Measurements from ENCODE around the gene GBP6.
"Not testable (repeated sequence)": the region's sequence is repeated elsewhere in the genome, so short reads cannot be mapped to it uniquely, and the experiment has no call there.

The GBP6 gene

DNA sequence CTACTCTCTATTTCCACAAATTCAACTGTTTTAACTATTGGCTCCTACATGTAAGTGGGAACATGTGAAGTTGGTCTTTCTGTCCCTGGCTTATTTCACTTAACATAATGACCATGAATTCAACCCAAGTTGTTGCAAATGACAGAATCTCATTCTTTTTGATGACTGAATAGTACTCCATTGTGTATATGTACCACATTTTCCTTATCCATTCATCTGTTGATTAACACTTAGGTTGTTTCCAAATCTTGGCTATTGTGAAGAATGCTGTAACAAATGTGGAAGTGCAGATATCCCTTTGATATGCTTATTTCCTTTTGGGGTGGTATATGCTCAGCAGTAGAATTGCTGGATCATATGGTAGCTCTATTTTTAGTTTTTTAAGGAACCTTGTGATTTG, 33.0 kb downstream of the GBP6 start:
- TF ChIP-seq, protein P1, sequence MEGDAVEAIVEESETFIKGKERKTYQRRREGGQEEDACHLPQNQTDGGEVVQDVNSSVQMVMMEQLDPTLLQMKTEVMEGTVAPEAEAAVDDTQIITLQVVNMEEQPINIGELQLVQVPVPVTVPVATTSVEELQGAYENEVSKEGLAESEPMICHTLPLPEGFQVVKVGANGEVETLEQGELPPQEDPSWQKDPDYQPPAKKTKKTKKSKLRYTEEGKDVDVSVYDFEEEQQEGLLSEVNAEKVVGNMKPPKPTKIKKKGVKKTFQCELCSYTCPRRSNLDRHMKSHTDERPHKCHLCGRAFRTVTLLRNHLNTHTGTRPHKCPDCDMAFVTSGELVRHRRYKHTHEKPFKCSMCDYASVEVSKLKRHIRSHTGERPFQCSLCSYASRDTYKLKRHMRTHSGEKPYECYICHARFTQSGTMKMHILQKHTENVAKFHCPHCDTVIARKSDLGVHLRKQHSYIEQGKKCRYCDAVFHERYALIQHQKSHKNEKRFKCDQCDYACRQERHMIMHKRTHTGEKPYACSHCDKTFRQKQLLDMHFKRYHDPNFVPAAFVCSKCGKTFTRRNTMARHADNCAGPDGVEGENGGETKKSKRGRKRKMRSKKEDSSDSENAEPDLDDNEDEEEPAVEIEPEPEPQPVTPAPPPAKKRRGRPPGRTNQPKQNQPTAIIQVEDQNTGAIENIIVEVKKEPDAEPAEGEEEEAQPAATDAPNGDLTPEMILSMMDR (conservative IDR thresholded peaks at IDR 0.05): no peak
- no peak for TF ChIP-seq ZFX (IDR thresholded peaks at IDR 0.05)

DNA sequence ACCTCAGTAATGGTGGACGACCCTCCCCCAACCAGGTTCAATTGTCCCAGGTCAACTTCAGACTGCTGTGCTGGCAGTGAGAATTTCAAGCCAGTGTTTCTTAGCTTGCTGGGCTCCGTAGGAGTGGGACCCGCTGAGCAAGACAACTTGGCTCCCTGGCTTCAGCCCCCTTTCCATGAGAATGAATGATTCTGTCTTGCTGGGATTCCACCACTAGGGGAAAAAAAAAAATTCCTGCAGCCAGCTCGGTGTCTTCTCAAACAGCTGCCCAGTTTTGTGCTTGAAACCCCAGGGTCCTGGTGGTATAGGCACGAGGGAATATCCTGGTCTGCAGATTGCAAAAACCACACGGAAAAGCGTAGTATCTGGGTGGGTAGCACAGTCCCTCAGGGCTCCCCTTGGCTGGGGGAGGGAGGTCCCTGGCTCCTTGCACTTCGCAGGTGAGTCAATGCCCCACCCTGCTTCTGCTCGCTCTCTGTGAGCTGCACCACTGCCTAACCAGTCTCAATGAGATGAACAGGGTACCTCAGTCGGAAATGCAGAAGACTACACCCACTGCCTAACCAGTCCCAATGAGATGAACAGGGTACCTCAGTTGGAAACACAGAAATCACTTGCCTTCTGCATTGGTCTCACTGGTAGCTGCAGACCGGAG, 41.5 kb downstream of the GBP6 start:
- TF ChIP-seq ZFX (IDR thresholded peaks at IDR 0.05): no peak
- TF ChIP-seq, protein P1 (conservative IDR thresholded peaks at IDR 0.05): no peak; the same call in 1 of the 2 replicates
- no peak overlapping the region for H3K27ac ChIP-seq

More for the DNA sequence above, 33.0 kb downstream of the GBP6 start:
- H3K27ac ChIP-seq: no peak overlapping the region

DNA sequence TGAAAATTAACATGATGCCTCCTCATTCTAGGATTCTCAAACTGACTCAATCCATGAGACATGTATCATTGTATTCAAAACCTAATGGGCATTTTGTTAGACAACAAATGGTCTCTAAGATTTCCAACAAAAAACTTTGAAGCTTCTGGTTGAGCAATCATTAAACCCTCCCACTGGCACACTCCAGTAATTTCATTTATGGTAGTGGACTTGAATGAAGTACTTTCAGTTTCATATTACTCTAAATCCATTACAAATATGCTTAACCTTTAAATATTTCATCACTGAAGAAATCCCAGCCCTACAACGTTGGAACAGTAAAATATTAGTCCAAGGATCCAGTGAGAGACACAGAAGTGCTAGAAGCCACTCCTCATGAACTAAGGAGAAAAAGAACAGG, 43.5 kb downstream of the GBP6 start:
- no peak overlapping the region for H3K27ac ChIP-seq
- TF ChIP-seq, protein P1 (conservative IDR thresholded peaks at IDR 0.05): no peak
- no peak for TF ChIP-seq ZFX (IDR thresholded peaks at IDR 0.05)

DNA sequence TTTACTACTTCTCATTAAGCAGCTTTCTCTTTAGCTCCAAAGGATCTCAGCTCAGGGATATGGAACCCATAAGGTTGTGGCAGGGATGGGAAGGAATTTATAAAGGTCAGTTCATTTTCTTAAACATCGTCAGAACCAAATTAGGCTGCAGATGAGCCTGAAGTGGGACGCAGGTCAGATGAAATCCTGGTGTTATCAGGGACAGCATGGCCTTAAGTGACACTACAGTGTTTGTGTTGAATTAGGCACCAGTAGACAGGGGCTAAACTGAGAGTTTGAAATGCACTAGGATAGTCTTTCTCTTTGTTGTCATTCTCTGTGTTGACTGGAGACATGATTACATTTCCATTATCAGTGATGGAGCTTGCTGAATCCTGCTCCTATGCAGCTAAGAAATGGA, 43.9 kb downstream of the GBP6 start:
- H3K27ac ChIP-seq: not testable (repeated sequence)

DNA sequence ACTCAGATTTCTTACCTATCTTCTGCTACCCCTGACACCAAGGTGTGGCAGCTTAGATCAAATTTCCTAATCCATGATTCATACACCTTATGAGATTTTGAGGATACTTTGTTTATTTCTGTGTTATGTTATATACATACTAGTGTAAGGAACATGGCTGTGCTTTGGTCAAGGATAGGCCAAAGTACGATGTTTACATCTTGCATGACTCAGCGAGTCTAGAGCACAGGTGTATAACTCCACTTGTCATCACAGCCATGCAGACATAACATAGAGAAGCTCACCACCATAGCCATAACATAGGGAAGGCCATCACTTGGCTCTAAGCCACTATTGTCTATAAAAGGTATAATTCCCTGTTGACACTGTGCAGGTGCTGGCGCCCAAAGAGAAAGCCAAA, 61.2 kb downstream of the GBP6 start:
- TF ChIP-seq, protein P1 (conservative IDR thresholded peaks at IDR 0.05): no peak
- H3K27ac ChIP-seq: no peak overlapping the region

DNA sequence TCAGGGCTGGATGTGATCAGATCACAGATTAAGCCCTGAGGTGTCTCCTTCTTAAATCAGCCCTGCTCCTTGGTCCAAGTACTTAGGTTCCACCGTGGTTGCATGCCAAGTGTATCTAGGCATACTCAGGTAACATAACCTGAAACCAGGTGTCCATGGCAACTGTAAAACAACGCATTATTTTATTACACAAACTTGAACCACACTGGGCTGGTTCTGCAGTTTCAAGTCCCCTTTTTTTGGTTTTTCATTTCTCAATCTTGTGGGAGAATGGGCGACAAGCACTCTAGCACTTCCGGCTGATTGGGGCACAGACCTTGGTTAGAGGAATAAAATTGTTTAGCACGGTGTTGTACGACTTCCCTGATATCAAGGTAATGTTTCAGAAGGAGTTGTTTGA, 65.2 kb downstream of the GBP6 start:
- no peak overlapping the region for H3K27ac ChIP-seq
- TF ChIP-seq, protein P1 (conservative IDR thresholded peaks at IDR 0.05): no peak
- no peak for TF ChIP-seq ZFX (IDR thresholded peaks at IDR 0.05)

DNA sequence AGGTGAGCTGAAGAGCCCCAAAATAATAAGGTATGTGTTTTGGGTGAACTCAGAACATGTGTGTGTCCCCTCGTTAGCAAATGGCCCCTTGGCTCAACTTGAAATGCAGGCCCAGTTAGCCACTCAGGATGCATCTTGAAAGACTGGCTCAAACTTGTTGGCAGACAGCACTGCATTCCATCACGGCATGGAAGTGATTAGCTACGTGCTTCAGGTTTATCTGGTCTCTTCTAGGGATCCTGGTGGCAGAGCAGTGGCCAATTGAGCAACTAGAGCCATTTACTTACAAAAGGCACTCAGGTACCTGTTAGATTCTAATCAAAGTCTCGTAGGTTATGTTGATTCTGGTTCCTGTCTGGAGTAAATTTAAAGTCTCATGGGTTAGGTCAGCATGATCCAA, 65.8 kb downstream of the GBP6 start:
- H3K27ac ChIP-seq: not testable (repeated sequence)

DNA sequence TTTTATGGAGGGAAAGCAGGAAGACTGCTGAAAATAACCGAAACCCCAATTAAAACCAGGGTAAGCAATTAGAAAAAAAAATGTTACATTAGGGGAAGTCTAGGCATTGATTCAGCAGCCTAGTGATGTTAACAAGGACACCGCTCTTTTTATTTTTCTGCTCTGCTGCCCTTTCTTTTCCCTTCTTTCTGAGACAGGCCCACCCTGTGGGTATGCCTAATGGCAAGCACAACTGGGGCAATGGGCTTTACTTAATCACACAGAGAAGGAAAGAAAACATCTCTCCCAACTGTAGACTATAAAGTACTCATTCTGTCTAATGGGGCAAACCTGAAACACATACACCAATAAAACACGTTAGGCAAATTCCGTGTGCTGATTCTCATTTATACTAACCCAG, 69.6 kb downstream of the GBP6 start:
- no peak overlapping the region for H3K27ac ChIP-seq
- TF ChIP-seq, protein P1 (conservative IDR thresholded peaks at IDR 0.05): no peak
- no peak for TF ChIP-seq ZFX (IDR thresholded peaks at IDR 0.05)

DNA sequence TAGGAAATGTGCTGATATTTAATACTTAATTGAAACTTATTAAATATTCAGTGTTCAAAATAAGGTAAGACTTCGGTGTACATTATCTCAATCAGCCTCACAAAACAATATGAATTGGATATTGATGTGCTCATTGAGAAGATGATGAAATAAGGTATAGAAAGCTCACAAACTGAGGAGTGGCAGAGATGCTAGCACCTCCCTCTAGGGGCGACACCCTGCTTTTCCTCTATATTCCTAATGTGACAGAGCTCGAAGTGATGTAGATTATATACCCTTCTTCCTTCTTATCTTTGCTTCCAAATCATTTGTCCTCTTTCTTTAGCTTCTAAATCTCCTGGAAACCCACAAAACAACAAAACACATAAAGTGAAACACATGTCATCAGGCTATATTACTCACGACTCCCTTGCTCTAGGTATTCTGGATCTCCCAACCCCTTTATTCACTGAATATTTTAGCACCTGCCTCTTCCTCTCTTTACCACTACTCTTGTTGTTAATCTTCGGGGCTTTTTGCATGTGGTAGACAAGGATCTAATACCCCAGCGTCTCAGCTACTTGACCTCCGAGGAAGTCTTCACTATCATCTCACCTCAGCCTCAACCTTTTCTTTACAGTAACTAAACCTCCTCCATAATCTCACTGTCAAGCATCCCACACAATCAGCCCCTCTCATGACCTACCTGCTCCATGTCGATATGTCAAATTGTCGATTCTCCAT, 70.4 kb downstream of the GBP6 start:
- not testable (repeated sequence) for H3K27ac ChIP-seq
